Stomach (tissue), 4 donors: Measurements from ENCODE around the gene PIMREG.

Experiments
- CTCF ChIP-seq, 7 experiments: fragments of 450-650 bp in 4 of 7; fragments of 200-600 bp in 3 of 7; sonication (generic) in 3 of 7; IDR thresholded peaks; one replicate each; pipeline ENCODE4 v1.5.1; 2016 to 2019; ENCODE audit warnings: antibody characterized with exemption in 7 of 7, control low read depth in 2 of 7, mild to moderate bottlenecking in 1 of 7
- EP300 ChIP-seq: sonication (generic); formaldehyde crosslinking; IDR thresholded peaks from one replicate; pipeline ENCODE4 v1.6.1; 2017; ENCODE audit warnings: antibody characterized with exemption
- POLR2A ChIP-seq, 4 donors: fragments of 450-650 bp; IDR thresholded peaks; one replicate each; pipeline ENCODE4 v1.6.1; 2016; ENCODE audit warnings: antibody characterized with exemption in 4 of 4, control low read depth in 2 of 4, mild to moderate bottlenecking in 1 of 4, moderate library complexity in 1 of 4
- POLR2AphosphoS5 ChIP-seq, 3 donors: sonication (generic); formaldehyde crosslinking; IDR thresholded peaks; one replicate each; pipeline ENCODE4 v1.6.1; 2016; ENCODE audit warnings: antibody characterized with exemption in 3 of 3

GRCh38 chr17:6456914-6457687 lies 12.8 kb downstream of the PIMREG start:
- TF ChIP-seq POLR2A (IDR thresholded peaks at IDR 0.05) (no peak), CTCF (IDR thresholded peaks at IDR 0.05) (no peak), EP300 (no peak), POLR2AphosphoS5 (IDR thresholded peaks at IDR 0.05) (peak in 1 of 3 donors; percentile 29)
